ENCODE measurements around the gene FDXACB1. TPM values are rescaled to one million over a fixed set of nuclear protein-coding genes. Genes with fewer than 3 reads are reported as not detected.

FDXACB1 gene
- total RNA-seq, 1 donor from 2014 or later = 1.7 TPM

GRCh38 chr11:111870113-111870512 is 8.9 kb downstream of the FDXACB1 start:
- peaks cover 2% of the 10 kb centered on the region for H3K4me1 Mint-ChIP-seq (ENCODE audit: low read depth, unreplicated experiment)
- peaks cover 9% of the 10 kb centered on the region for H3K4me1 ChIP-seq (ENCODE audit: insufficient read depth, low read length)
- H3K9me3 Mint-ChIP-seq (ENCODE audit: unreplicated experiment) = no peaks in the 10 kb centered on the region
- H3K27ac ChIP-seq (ENCODE audit: low read depth, low read length) = no peak overlapping the region
- H3K27ac Mint-ChIP-seq (ENCODE audit: unreplicated experiment) = no peak overlapping the region
- TF ChIP-seq EZH2 (IDR thresholded peaks at IDR 0.05; ENCODE audit: insufficient read depth, low read length) = no peak
- no peak overlapping the region for H3K9ac ChIP-seq (ENCODE audit: low read length)
- no peaks in the 10 kb centered on the region for H4K20me1 ChIP-seq (ENCODE audit: insufficient read depth, low read length)
- DNase-seq (ENCODE audit: low read depth) = no peak
- H3K4me2 ChIP-seq (ENCODE audit: low read length) = peak overlapping the region; percentile 82
- H3K79me2 ChIP-seq (ENCODE audit: insufficient read depth, low read length) = peaks cover 9% of the 10 kb centered on the region
- peaks cover 4% of the 10 kb centered on the region for H3K36me3 Mint-ChIP-seq (ENCODE audit: low read depth, unreplicated experiment)
- H3K4me3 ChIP-seq (ENCODE audit: insufficient read depth, low read depth, low read length) = peak overlapping the region; percentile 85
- no peaks in the 10 kb centered on the region for H3K9me3 ChIP-seq (ENCODE audit: insufficient read depth, low read depth, low read length)
- FAIRE-seq = no peak
- H3K4me3 Mint-ChIP-seq (ENCODE audit: unreplicated experiment) = no peak overlapping the region
- peaks cover 8% of the 10 kb centered on the region for H3K36me3 ChIP-seq (ENCODE audit: insufficient read depth, low read length)
- no peaks in the 10 kb centered on the region for H3K27me3 Mint-ChIP-seq (ENCODE audit: low read depth, unreplicated experiment)
- H3K27me3 ChIP-seq (ENCODE audit: insufficient read depth, low read length) = no peaks in the 10 kb centered on the region
- H2AFZ ChIP-seq (ENCODE audit: low read depth, low read length) = no peak overlapping the region

DNA sequence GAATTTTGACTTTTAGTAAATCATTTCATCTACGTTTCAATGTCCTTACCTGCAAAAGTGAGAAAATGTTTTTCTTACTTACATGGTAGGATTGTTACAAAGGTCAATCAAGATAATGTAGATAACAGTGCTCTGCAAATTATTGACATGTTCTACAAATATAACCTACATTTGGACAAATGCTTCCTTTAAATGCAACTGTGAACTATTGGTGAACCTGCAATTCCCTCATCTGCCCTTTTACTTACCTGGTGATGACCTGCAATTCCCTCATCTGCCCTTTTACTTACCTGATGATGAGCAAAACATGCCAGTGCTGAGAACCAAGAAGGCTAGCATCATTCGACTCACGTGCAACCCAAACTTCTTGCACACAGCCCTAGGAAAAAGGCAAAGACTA is 18.7 kb downstream of the FDXACB1 start:
- H3K9ac ChIP-seq (ENCODE audit: low read length) = no peak overlapping the region
- Mint-ChIP-seq H3K36me3 (ENCODE audit: low read depth, unreplicated experiment) (no peaks in the 10 kb centered on the region), H3K27me3 (ENCODE audit: low read depth, unreplicated experiment) (no peaks in the 10 kb centered on the region), H3K9me3 (ENCODE audit: unreplicated experiment) (no peaks in the 10 kb centered on the region), H3K4me3 (ENCODE audit: unreplicated experiment) (no peak overlapping the region), H3K27ac (ENCODE audit: unreplicated experiment) (no peak overlapping the region), H3K4me1 (ENCODE audit: low read depth, unreplicated experiment) (no peaks in the 10 kb centered on the region)
- peaks cover 26% of the 10 kb centered on the region for H3K36me3 ChIP-seq (ENCODE audit: insufficient read depth, low read length)
- DNase-seq (ENCODE audit: low read depth) = no peak
- no peaks in the 10 kb centered on the region for H3K79me2 ChIP-seq (ENCODE audit: insufficient read depth, low read length)
- no peaks in the 10 kb centered on the region for H4K20me1 ChIP-seq (ENCODE audit: insufficient read depth, low read length)
- no peak overlapping the region for H2AFZ ChIP-seq (ENCODE audit: low read depth, low read length)
- no peak overlapping the region for H3K4me3 ChIP-seq (ENCODE audit: insufficient read depth, low read depth, low read length)
- H3K4me2 ChIP-seq (ENCODE audit: low read length) = no peak overlapping the region
- no peaks in the 10 kb centered on the region for H3K27me3 ChIP-seq (ENCODE audit: insufficient read depth, low read length)
- H3K27ac ChIP-seq (ENCODE audit: low read depth, low read length) = no peak overlapping the region
- no peak for FAIRE-seq
- no peaks in the 10 kb centered on the region for H3K4me1 ChIP-seq (ENCODE audit: insufficient read depth, low read length)
- no peaks in the 10 kb centered on the region for H3K9me3 ChIP-seq (ENCODE audit: insufficient read depth, low read depth, low read length)
- no peak for TF ChIP-seq EZH2 (IDR thresholded peaks at IDR 0.05; ENCODE audit: insufficient read depth, low read length)
- no peak for TF ChIP-seq CTCF (IDR thresholded peaks at IDR 0.05; ENCODE audit: insufficient read depth, low read depth, low read length)

GRCh38 chr11:111855506-111855905 is 23.5 kb downstream of the FDXACB1 start:
- DNase-seq (ENCODE audit: low read depth) (no peak), FAIRE-seq (no peak)
- Mint-ChIP-seq H3K27me3 (ENCODE audit: low read depth, unreplicated experiment) (no peaks in the 10 kb centered on the region), H3K9me3 (ENCODE audit: unreplicated experiment) (no peaks in the 10 kb centered on the region), H3K4me3 (ENCODE audit: unreplicated experiment) (no peak overlapping the region), H3K4me1 (ENCODE audit: low read depth, unreplicated experiment) (no peaks in the 10 kb centered on the region), H3K27ac (ENCODE audit: unreplicated experiment) (no peak overlapping the region), H3K36me3 (ENCODE audit: low read depth, unreplicated experiment) (no peaks in the 10 kb centered on the region)
- Histone ChIP-seq H3K36me3 (ENCODE audit: insufficient read depth, low read length) (peaks cover 26% of the 10 kb centered on the region), H3K4me3 (ENCODE audit: insufficient read depth, low read depth, low read length) (no peak overlapping the region), H4K20me1 (ENCODE audit: insufficient read depth, low read length) (no peaks in the 10 kb centered on the region), H3K9ac (ENCODE audit: low read length) (no peak overlapping the region), H3K9me3 (ENCODE audit: insufficient read depth, low read depth, low read length) (no peaks in the 10 kb centered on the region), H3K4me1 (ENCODE audit: insufficient read depth, low read length) (no peaks in the 10 kb centered on the region), H3K27me3 (ENCODE audit: insufficient read depth, low read length) (no peaks in the 10 kb centered on the region), H3K27ac (ENCODE audit: low read depth, low read length) (no peak overlapping the region), H3K4me2 (ENCODE audit: low read length) (no peak overlapping the region), H2AFZ (ENCODE audit: low read depth, low read length) (no peak overlapping the region), H3K79me2 (ENCODE audit: insufficient read depth, low read length) (no peaks in the 10 kb centered on the region)
- no peak for TF ChIP-seq CTCF (IDR thresholded peaks at IDR 0.05; ENCODE audit: insufficient read depth, low read depth, low read length)
- no peak for TF ChIP-seq EZH2 (IDR thresholded peaks at IDR 0.05; ENCODE audit: insufficient read depth, low read length)

Data from astrocyte (in vitro differentiated cells and primary cell).